ENCODE measurements around the gene CLDN16.

DNA sequence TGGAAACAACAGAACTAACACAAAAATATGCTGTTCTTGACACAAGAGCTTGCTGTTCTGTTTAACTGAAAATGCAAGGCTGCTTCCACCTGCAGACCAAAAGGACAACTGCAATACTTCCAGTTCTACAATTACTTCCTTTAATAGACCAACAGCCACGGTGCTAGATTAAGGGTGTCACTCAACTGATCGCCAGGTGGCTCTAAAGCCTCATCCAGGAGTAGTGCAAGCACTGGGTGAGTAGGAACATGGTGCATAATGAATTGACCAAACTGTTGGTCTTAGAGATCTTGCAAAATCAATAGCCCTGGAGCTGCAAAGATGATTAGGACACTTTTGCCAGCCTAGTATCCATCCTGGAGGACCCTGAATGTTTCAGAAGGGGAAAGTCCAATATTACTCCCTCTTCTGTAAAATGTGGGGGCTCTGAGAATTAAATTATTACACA, 3.6 kb upstream of the CLDN16 start:
- no peak for TF ChIP-seq POLR2AphosphoS5 (IDR thresholded peaks at IDR 0.05; ENCODE audit: low read depth, low read length)
- no peak for TF ChIP-seq TAF1 (IDR thresholded peaks at IDR 0.05; ENCODE audit: low read depth, low read length)
- no peak for TF ChIP-seq POLR2A (IDR thresholded peaks at IDR 0.05; ENCODE audit: low read depth, low read length)

Data from GM12891 (cell line).